CD14-positive monocyte (primary cell): ENCODE results near the gene MEP1A. TPM values are rescaled to one million over a fixed set of nuclear protein-coding genes. Genes with fewer than 3 reads are reported as not detected.

Experiments used
- DNase-seq, 3 donors: peaks; one replicate each; pipeline ENCODE4 v3.0.0-alpha.2; 2011 to 2022
- H2AFZ ChIP-seq: 2 replicates; pipeline ENCODE4 v1.6.0; 2012; ENCODE audit warnings: mild to moderate bottlenecking, low read depth, low read length, inconsistent platforms; ENCODE audit not compliant: insufficient read depth, poor library complexity, severe bottlenecking
- H3K27ac ChIP-seq, 2 donors: 1 replicate in 1 of 2; 2 replicates in 1 of 2; pipeline ENCODE4 v1.5.1; 2012 to 2013; ENCODE audit warnings: low read length in 2 of 2, control low read depth in 1 of 2, inconsistent platforms in 1 of 2, low read depth in 1 of 2, mild to moderate bottlenecking in 1 of 2
- H3K27me3 ChIP-seq, 2 donors: one replicate each; pipeline versions ENCODE4 v1.6.0 to v1.6.1; 2011 to 2013; ENCODE audit warnings: low read length in 2 of 2; ENCODE audit not compliant: control insufficient read depth in 2 of 2, insufficient read depth in 2 of 2
- H3K36me3 ChIP-seq, 2 donors: replicated peaks in 1 of 2; 1 replicate in 1 of 2; 2 replicates in 1 of 2; pipeline versions ENCODE4 v1.5.1 to v1.6.1; 2012 to 2013; ENCODE audit warnings: low read length in 2 of 2, control low read depth in 1 of 2, inconsistent platforms in 1 of 2, mild to moderate bottlenecking in 1 of 2; ENCODE audit not compliant: insufficient read depth in 2 of 2, control insufficient read depth in 1 of 2
- H3K4me1 ChIP-seq, 2 donors: 1 replicate in 1 of 2; 2 replicates in 1 of 2; pipeline versions ENCODE4 v1.5.1 to v1.6.1; 2012 to 2013; ENCODE audit warnings: low read length in 2 of 2, control low read depth in 1 of 2, inconsistent platforms in 1 of 2, mild to moderate bottlenecking in 1 of 2, moderate library complexity in 1 of 2; ENCODE audit not compliant: insufficient read depth in 2 of 2, control insufficient read depth in 1 of 2
- H3K4me2 ChIP-seq: replicated peaks from 2 replicates; pipeline ENCODE3; 2012; ENCODE audit warnings: low read length, moderate library complexity, mild to moderate bottlenecking; ENCODE audit not compliant: poor library complexity, severe bottlenecking; ENCODE audit errors: extremely low read depth
- H3K4me3 ChIP-seq, 3 experiments: fragments of 200-600 bp in 1 of 3; sonication (generic) in 1 of 3; replicated peaks in 1 of 3; 1 replicate in 2 of 3; 2 replicates in 1 of 3; pipeline ENCODE4 v1.5.1; 2011 to 2013; ENCODE audit warnings: low read length in 3 of 3, mild to moderate bottlenecking in 3 of 3, control low read depth in 2 of 3, low read depth in 2 of 3, inconsistent platforms in 1 of 3, moderate library complexity in 1 of 3
- H3K79me2 ChIP-seq: 2 replicates; pipeline ENCODE4 v1.6.0; 2012; ENCODE audit warnings: mild to moderate bottlenecking, control low read depth, inconsistent platforms, low read length, moderate library complexity; ENCODE audit not compliant: insufficient read depth
- H3K9ac ChIP-seq: 2 replicates; pipeline ENCODE4 v1.6.0; 2017; ENCODE audit warnings: low read length, mild to moderate bottlenecking; ENCODE audit not compliant: insufficient read depth, poor library complexity, severe bottlenecking
- H3K9me3 ChIP-seq, 2 donors: replicated peaks in 1 of 2; 1 replicate in 1 of 2; 2 replicates in 1 of 2; pipeline versions ENCODE4 v1.5.1 to v1.6.1; 2012 to 2013; ENCODE audit warnings: low read length in 2 of 2, control low read depth in 1 of 2; ENCODE audit not compliant: control insufficient read depth in 1 of 2, insufficient read depth in 1 of 2
- H4K20me1 ChIP-seq: 2 replicates; pipeline ENCODE4 v1.6.0; 2012; ENCODE audit warnings: mild to moderate bottlenecking, low read length, control low read depth, moderate library complexity; ENCODE audit not compliant: insufficient read depth
- H3K27ac Mint-ChIP-seq, 7 donors: one replicate each; pipeline ENCODE4 v1.8.0; 2020; ENCODE audit warnings: mild to moderate bottlenecking in 7 of 7, mixed read lengths in 7 of 7, moderate library complexity in 6 of 7, inconsistent platforms in 2 of 7
- H3K27me3 Mint-ChIP-seq, 3 donors: one replicate each; pipeline ENCODE4 v1.8.0; 2021 to 2022; ENCODE audit warnings: low read depth in 3 of 3, mild to moderate bottlenecking in 3 of 3, mixed read lengths in 3 of 3, moderate library complexity in 3 of 3, inconsistent platforms in 1 of 3
- H3K36me3 Mint-ChIP-seq, 2 donors: one replicate each; pipeline ENCODE4 v1.8.0; 2020; ENCODE audit warnings: mixed read lengths in 2 of 2, inconsistent platforms in 1 of 2, mild to moderate bottlenecking in 1 of 2
- H3K4me1 Mint-ChIP-seq: one replicate; pipeline ENCODE4 v1.8.0; 2020; ENCODE audit warnings: mild to moderate bottlenecking, mixed read lengths
- H3K4me3 Mint-ChIP-seq, 2 donors: one replicate each; pipeline ENCODE4 v1.8.0; 2020; ENCODE audit warnings: mild to moderate bottlenecking in 2 of 2, mixed read lengths in 2 of 2, moderate library complexity in 1 of 2
- H3K9me3 Mint-ChIP-seq, 7 donors: one replicate each; pipeline ENCODE4 v1.8.0; 2020 to 2022; ENCODE audit warnings: mixed read lengths in 7 of 7, mild to moderate bottlenecking in 6 of 7, moderate library complexity in 6 of 7, inconsistent platforms in 2 of 7
- WGBS: methylation state at CpG from one replicate; pipeline ENCODE4 v1.1.5; 2013; ENCODE audit warnings: missing lambda C conversion rate; ENCODE audit not compliant: insufficient coverage; 5-methylcytosine and 5-hydroxymethylcytosine counted together
- intact Hi-C, 2 donors: fragments of 100-400 bp; cut with micrococcal nuclease; formaldehyde crosslinking; loops; one replicate each; pipeline versions ENCODE4 v1.15.0 to v1.15.1; 2023
- polyA plus RNA-seq, 3 donors: library from polyadenylated mRNA; depleted of rRNA in 1 of 3; unstranded in 2 of 3; stranded (reverse) in 1 of 3; fragments of 300-500 nt in 2 of 3; fragments of >200 nt in 1 of 3; fragmentation: Illumina TruSeq in 2 of 3; gene quantifications; 1 replicate in 2 of 3; 2 replicates in 1 of 3; pipeline ENCODE4 v1.2.3, GENCODE V29; 2012 to 2021
- TF ChIP-seq, protein P1 (sequence below): fragments of 200-600 bp; IDR thresholded peaks from one replicate; pipeline ENCODE4 v1.8.0; 2022; ENCODE audit warnings: antibody characterized with exemption, mild to moderate bottlenecking

Gene MEP1A
- polyA plus RNA-seq, 3 donors, result 0.05 to 0.10 (median 0.07) TPM

GRCh38 chr6:46819561-46819960, 26.4 kb downstream of the MEP1A start:
- no peaks in the 10 kb centered on the region for H3K79me2 ChIP-seq
- Mint-ChIP-seq H3K27me3 (peaks cover 0 to 3% (median 0%) of the 10 kb centered on the region in 3 donors), H3K4me1 (no peaks in the 10 kb centered on the region), H3K36me3 (no peaks in the 10 kb centered on the region), H3K9me3 (peaks cover 0 to 9% (median 3%) of the 10 kb centered on the region in 7 donors), H3K4me3 (no peak overlapping the region), H3K27ac (no peak overlapping the region)
- H3K9me3 ChIP-seq, result no peaks in the 10 kb centered on the region
- no peak overlapping the region for H3K4me2 ChIP-seq
- no peak overlapping the region for H2AFZ ChIP-seq
- H4K20me1 ChIP-seq, result no peaks in the 10 kb centered on the region
- DNase-seq, result no peak
- no peaks in the 10 kb centered on the region for H3K4me1 ChIP-seq
- no peak overlapping the region for H3K4me3 ChIP-seq
- intact Hi-C loops, result no loop called here
- H3K27me3 ChIP-seq, result no peaks in the 10 kb centered on the region
- TF ChIP-seq, protein P1, sequence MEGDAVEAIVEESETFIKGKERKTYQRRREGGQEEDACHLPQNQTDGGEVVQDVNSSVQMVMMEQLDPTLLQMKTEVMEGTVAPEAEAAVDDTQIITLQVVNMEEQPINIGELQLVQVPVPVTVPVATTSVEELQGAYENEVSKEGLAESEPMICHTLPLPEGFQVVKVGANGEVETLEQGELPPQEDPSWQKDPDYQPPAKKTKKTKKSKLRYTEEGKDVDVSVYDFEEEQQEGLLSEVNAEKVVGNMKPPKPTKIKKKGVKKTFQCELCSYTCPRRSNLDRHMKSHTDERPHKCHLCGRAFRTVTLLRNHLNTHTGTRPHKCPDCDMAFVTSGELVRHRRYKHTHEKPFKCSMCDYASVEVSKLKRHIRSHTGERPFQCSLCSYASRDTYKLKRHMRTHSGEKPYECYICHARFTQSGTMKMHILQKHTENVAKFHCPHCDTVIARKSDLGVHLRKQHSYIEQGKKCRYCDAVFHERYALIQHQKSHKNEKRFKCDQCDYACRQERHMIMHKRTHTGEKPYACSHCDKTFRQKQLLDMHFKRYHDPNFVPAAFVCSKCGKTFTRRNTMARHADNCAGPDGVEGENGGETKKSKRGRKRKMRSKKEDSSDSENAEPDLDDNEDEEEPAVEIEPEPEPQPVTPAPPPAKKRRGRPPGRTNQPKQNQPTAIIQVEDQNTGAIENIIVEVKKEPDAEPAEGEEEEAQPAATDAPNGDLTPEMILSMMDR, result no peak
- H3K27ac ChIP-seq, result no peak overlapping the region
- H3K9ac ChIP-seq, result no peak overlapping the region
- no peaks in the 10 kb centered on the region for H3K36me3 ChIP-seq
- 100% methylated on average over 3 of the region's 7 CpGs for WGBS

GRCh38 chr6:46821458-46821881, 28.3 kb downstream of the MEP1A start:
- H3K27ac Mint-ChIP-seq, result no peak overlapping the region
- H3K27me3 Mint-ChIP-seq, result peaks cover 0 to 3% (median 0%) of the 10 kb centered on the region in 3 donors
- no peaks in the 10 kb centered on the region for H3K9me3 ChIP-seq
- no peaks in the 10 kb centered on the region for H3K4me1 ChIP-seq
- H3K79me2 ChIP-seq, result no peaks in the 10 kb centered on the region
- intact Hi-C loops, result no loop called here
- H3K4me1 Mint-ChIP-seq, result no peaks in the 10 kb centered on the region
- no peak overlapping the region for H3K27ac ChIP-seq
- no peaks in the 10 kb centered on the region for H3K36me3 Mint-ChIP-seq
- H3K36me3 ChIP-seq, result no peaks in the 10 kb centered on the region
- peaks cover 0 to 3% (median 0%) of the 10 kb centered on the region in 7 donors for H3K9me3 Mint-ChIP-seq
- H4K20me1 ChIP-seq, result no peaks in the 10 kb centered on the region
- no peaks in the 10 kb centered on the region for H3K27me3 ChIP-seq
- H3K4me3 ChIP-seq, result no peak overlapping the region
- H3K9ac ChIP-seq, result no peak overlapping the region
- DNase-seq, result no peak
- H3K4me2 ChIP-seq, result no peak overlapping the region
- TF ChIP-seq, protein P1, result no peak
- no peak overlapping the region for H3K4me3 Mint-ChIP-seq
- no peak overlapping the region for H2AFZ ChIP-seq
- WGBS, result 80% methylated on average over 1 of the region's 4 CpGs
